ENCODE measurements around the gene WDR72.
"Not testable (repeated sequence)": the region's sequence is repeated elsewhere in the genome, so short reads cannot be mapped to it uniquely, and the experiment has no call there.

Gene WDR72

DNA sequence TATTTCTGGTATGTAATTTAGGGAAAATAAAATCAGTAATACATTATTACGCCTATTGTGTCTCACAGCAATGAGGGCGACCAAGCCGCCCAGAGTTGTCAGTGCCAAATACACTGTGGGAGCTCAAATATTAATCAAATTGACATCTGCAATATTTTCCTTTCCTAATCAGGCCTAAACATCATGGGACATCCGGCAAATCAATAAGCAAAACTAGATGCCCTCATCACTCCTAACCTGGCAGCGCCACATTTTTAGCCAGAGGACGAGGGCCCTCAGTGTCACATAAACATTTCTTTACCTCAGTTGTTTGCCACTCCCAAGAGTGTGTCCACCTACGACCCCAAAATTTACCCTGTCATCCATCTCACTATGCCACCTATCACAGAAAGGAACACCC, 64.1 kb downstream of the WDR72 start:
- DNase-seq: no peak

DNA sequence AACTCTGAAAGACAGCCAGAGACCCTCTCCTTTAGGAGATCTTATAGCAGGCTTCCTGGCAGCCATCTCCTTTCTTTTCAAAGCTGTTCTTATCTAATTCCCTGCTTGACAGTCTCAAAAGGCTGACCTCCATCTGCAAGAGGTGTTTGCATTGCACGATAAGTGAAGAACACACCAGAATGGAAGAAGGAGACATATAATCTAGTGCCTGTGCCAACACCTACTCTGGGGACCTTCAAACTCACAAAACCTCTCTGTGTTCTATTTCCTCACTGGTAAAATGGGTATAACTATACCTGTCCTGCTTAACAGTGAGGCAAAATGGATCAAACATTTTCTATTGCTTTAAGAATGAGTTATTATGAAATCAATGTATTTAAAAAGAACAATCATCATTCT, 65.0 kb downstream of the WDR72 start:
- no peak for DNase-seq

DNA sequence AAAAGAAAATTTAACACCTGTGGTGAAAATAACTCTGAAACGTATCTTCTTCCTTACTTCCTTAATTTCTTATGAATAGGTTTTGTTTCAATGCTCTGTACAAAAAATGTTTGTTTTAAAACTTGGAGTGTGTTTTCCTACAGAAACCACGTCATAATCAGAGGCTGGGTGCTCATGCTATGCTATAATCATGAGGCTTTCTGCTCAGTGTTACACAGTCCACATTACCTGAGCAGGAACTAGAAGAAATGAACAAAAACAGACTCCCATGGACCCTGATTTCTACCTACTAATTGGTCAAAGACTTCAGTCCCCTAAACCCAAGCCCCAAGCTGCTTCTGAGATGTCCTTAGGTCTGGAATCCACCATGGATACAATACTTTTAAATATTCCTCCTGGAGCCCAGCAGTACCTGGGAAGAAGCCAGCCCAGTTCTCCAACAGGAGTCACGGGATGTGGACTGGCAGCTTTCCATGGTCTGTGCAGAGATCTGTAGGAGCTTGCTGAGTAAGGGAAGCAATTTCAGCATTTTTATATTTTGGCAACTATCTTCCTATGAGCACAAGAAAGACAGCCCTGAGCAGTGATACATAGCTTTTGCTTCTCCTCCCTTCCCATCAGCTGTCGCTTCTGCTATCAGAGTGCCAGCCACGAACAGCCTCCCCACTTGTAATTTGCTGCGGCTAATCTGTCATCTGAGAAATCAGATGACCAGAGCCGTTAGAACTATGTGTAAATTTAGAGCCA, 65.6 kb downstream of the WDR72 start:
- no peak for DNase-seq

DNA sequence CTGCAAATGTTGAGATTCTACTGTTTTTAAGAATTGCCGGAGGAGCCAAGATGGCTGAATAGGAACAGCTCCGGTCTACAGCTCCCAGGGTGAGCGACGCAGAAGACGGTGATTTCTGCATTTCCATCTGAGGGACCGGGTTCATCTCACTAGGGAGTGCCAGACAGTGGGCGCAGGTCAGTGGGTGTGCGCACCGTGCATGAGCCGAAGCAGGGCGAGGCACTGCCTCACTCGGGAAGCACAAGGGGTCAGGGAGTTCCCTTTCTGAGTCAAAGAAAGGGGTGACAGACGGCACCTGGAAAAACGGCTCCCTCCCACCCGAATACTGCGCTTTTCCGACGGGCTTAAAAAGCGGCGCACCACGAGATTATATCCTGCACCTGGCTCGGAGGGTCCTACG, 75.3 kb downstream of the WDR72 start:
- not testable (repeated sequence) for DNase-seq

DNA sequence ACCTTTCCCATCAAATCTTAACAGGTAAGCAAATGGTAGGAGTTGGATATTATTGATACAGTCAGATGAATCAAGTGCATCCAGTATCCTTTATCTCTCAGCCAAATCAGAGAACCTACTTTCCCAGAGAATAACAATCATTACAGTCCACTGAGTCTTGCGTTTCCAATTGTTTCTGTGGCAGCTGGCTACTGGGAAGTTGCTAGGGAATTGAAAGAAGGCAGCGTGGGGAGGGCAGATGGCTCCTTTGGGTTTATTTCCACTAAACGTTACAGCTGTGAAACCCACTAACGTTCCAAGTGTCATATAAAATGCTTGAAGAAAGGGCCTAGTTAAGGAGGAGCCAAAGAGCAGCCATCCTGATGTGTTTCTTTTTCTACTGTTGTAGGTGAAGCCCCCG, 78.4 kb downstream of the WDR72 start:
- DNase-seq: no peak

DNA sequence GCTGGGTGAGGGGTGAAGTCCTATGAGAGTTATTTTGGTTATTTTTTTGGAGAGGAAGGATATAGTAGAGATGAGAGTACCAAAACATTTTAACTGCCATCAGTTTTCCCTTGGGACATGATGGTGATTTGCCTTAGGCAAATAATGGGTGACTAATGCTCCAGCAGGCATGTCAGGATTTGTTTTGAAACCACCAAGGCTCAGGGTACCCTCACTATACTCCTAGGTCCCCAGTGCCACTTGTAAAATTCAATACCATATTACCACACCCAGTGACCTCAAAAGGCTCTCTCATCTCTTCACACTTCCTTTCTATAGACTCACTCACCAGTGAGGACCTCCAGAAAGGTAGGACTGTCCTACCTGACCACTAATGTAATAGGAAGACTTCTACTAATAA, 83.6 kb downstream of the WDR72 start:
- no peak for DNase-seq

DNA sequence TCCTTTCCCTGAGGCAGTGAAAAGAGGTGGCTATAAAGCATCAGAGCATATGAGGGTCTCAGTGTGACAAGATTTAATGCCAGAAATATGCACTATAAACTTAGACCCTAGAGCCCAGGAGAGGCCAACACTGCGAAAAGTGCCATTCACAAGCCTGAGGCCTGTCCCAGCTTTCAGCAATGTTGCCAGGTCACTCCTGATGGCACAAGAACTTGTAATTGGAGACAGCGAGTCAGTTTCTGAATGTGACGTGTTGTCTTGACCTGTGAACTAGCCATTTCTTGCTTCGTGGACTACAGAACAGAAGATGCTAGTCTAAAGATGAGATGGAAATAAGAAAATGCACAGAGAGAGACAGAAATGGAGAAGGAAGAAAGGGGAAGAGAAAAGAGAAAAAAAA, 87.9 kb downstream of the WDR72 start:
- DNase-seq: no peak

DNA sequence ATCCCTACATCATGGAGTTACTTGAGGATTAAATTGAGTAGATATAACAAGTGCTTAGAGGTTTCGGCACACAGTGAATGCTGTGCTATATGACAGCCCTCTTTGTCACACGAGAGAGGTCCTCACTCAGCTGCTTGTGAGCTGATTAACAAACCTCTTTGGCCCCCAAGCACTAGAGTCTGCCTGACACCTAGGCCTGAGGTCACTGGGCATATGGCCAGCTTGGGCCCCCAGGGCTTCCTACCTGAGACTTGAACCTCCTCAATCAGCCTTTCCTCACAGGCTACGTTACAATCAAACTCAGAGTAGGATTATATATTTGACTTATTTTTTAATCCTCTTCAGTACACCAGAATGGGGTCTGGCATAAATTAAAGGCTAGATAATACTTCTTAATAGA, 88.8 kb downstream of the WDR72 start:
- DNase-seq: no peak

DNA sequence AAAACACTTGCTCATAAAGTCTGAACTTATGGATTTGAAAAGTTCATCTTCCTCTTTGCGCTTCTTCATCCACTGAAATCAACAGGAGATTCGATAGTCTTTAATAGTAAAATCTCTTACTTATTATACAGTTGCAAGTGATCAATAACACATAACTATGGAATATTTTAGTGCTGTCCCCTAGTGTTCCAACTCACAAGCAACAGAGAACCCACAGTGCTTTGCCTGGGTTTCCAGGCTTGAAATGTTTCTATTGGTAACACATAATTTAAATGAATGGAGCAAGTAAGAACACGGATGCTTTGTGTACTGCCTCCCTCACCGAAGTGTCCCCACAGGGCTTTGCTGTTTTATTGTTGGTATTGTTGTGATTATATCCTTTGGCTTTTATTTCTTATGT, 93.5 kb downstream of the WDR72 start:
- no peak for DNase-seq

DNA sequence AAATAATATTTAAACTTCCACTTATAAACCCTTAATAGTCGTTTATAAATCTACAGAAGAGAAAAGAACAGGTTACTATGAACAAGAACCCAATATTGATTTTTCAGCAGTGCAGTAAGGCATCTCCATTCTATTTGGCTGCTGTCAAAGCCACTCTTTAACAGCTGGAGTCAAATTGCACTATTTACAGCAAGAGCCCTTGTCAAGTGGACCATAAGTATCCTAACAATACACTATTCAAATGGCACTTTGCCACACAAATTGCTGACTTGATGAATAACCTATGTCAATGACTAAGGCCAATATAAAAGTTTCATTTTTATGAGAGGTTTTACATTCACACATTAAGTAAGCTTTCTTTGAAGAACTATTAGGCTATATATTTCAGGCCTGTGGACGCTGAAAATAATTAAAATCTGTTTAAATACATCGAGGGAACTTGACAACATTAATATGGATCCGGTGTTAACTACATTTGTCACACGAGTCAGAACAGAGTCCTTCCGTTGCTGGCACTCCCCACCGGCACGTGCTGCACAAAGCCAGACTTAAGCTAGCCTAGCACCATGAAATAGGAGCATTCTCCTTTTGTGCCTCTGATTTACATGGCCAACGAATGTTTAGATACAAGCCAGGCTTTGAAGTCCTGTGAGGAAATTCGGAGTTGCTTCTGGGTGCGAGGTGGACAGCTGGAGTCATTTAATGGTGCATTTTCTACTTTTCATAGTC, 100.5 kb downstream of the WDR72 start:
- DNase-seq: no peak

DNA sequence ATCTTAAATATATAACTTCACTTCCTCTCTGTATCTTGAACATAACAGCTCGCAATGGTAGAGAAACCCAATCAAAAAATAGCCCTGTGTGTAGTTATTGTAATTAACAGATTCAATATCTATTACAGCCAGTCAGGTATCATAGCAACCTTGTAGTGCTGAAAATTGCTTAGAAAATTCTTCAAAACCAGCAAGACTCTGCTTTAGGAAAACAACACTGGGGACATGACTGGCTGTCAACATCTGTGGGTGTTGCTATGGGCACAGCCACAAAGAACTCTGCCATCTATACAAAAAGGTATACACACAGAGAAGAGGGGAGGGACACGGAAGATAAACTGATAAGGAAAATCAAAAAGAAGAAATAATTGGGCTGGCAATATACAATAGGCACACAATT, 101.2 kb downstream of the WDR72 start:
- no peak for DNase-seq

DNA sequence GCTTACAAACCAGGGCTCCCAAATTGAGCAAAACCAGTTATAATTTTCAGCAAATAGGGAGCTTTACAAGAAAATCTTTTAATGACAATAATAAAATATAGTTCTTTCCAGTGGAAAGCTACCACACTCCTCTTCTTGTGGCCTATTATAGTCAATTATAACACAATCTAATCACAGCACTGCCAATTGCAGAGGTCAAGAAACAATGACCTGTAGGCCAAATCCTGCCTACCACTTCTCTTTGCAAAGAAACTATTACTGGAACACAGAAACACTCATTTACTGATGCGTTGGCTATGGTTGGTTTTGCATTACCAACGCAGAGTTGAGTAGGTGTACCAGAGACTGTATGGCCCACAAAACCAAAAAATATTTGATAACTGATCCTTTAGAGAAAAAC, 110.5 kb downstream of the WDR72 start:
- DNase-seq: no peak

DNA sequence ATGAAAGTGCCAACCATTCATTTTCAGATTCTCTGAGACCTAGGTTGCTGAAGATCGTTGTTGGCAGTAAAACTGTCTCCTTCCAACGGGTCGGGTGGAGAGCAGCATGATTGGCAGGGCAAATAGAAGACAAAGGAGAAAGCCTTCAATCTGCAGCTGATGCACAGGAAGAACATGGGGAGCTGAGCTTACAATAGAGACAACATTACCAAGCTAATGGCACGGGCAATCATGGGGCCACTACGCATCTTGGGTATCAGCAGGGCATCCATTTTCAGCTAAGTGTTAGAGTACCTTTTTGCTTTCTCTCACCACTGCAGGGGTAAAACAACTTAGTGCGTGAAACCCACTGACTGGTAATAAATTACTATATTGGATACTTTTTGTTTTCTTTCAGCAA, 114.8 kb downstream of the WDR72 start:
- DNase-seq: no peak

DNA sequence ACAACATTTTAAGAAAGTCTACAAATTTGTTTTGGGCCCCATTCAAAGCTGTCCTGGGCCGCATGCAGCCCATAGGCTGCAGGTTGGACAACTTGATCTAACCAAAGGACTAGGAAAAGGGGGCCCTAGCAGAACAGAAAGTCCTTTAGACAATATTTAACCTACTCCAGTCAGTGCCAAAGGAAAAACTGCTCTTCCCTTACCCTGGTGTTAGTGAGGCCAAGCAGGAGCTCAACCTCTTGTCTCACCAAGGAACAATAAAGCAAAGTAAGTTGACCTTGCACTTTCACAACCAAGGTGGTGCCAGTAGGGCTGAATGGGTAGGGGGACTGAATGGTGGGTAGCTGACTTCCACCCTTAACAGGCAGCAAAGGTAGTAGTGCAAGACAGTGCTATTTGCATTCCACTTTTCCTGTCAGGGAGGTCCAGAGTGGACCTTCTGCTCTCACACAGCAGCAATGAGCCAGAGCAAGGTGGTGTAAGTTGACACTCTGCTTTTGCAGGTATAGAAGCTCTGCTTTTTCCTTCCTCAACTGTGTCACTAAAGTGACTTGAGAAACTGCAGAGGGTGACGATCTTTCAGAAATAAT, 124.9 kb downstream of the WDR72 start:
- no peak for DNase-seq

DNA sequence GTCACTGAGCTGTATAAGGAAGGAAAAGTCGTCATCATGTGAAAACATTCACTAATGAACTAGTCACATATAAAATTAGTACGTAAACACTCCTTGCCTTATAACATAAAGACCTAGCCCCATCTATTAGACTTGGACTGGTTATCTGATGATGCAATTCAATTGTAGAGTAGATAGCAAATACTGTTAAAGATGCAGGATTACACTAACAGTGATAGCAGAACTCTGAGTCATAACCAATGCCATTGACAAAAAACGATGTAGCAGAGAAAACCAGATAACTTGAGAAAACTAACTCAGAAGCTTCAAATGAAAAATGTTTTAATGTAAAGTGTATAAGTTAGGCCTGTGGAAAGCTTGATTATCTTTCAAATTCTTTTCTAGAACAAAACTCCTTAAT, 132.2 kb downstream of the WDR72 start:
- no peak for DNase-seq

DNA sequence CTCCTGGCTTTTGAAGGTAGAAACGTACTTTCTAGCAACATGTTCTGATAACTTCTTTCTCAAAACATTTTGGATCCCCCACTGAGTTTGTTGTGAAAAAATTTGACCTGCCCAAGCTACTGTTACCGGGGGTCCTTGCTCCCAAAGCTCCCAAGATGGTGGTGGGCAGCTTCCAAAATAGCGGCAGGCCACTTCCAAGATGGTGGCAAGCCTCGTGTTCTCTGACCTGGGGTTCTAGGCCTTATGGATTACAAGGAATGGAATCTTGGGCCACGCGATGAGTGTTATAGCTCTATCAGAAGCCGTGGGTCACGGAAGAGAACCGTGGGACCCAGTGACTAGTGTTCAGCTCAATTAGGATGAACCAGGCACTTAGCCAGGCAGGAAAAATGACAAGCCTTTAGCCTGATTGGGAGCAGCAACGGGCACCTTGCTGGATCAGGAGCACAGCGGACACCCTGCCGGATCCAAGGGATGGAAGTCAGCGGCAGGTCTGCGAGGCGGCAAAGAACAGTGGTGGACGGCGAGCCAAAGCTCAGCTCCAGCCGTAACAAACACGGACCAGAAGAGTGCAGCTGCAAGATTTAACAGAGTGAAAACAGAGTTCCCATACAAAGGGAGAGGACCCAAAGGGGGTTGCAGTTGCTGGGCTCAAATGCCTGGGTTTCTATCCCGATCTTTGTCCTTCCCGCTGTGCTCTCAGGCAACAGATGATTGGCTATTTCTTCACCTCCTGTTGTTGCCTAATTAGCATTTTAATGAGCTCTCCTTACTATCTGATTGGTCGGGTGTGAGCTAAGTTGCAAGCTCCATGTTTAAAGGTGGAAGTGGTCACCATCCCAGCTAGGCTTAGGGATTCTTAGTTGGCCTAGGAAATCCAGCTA, 133.3 kb downstream of the WDR72 start:
- no peak for DNase-seq

DNA sequence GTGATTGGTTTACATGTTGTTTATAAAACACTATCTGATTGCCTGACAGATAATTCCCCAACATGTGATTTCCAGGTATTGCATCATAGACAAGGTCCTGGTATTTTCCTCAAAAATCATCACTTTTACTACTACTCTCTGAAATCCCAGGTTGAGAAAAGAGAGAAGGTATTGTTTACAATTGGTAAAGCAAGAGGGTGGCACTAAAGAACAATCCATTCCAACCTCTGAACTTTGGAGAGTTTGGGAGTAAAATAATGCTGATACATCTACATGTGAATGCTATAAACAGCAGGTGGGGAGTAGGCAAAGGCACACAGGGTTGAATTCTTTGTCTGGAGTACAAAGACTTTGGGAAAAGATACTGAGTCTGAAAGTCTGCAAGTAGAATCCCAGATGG, 134.2 kb downstream of the WDR72 start:
- DNase-seq: no peak

DNA sequence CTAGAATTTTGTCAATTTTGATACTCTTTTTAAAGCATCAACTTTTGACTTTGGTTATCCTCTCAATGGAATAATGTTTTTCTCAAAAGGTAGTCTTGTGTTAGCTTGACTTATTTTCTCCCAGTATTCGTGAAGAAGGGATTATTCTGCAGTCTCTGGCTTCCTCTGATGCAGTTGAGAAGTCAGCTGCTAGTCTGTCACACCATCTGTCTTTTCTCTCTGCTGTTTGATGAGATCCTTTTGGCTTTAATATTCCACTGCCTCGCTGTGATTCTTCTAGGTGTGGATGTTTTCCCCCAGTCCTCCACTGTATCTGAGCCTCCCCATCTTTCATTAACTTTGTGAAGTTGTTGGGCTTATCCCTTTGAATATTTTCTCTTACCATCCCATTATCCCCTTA, 141.0 kb downstream of the WDR72 start:
- DNase-seq: no peak

DNA sequence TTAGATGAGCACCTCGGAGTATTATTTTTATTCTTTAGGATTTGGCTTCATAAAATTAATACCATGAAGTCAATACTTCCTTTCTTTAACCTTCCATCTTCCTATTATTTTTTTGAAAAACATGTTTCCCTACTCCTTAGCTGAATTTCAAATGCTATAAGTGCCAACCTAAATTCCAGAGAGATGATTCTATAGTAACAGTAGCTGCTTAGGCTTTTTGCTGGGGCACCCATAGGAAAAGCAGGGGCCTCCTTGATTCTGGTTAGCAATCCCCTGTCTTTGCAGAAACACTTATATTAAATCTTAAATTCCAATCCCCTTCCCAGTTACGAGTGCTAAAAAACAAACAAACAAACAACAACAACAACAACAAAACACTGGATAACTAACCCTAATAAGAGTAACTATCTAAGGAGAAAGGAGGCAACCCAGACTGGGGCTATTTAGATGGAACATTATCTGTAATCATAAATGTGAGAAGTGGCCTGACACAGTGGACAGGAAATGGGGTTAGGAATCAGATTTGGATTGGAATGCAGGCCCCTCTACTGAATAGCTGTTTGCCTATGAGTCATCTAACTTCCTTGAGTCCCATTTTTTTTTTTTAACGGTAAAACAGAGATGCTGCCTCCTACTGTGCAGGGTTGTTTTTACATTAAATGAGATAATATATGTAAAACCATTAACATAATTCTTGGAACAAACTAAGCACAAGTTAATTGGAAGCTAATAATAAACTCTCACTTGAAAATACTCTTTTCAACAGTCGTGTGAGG, 148.1 kb downstream of the WDR72 start:
- no peak for DNase-seq

DNA sequence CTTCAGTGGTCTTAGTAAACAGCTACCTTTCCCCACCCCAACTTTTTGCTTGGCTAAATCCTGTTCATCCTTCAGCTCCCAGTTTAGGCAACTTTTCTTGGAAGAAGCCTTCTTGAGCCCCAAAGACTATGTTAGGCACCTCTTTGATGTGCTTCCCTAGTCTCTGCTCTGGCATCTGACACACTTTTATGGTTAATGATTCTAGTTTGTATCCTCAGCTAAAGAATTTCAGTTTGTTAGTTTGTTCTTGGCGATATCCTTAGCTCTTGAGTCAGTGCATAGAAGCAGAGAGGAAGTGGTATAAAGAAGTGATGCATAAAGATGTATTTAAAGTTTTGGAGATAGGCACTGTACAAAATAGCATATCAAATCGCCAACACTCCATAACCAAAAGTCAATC, 168.4 kb downstream of the WDR72 start:
- no peak for DNase-seq

DNA sequence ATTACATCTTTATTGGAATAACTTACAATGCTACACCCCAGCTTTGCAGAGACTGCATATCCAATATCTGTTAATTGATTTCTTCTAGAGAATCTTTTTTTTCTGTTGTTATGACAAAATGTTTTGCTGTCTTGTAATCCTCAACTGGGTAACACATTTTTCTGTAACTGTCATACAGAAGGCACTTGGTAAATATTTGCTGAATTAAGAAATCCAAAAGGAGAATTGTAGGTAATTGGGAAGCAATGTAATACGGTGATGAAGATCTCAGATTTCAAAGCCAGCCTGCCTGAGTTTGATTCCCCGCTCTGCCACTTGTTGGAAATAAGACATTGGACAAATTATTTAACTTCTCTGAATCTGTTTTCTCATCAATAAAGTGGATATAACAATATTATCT, 169.1 kb downstream of the WDR72 start:
- DNase-seq: no peak

DNA sequence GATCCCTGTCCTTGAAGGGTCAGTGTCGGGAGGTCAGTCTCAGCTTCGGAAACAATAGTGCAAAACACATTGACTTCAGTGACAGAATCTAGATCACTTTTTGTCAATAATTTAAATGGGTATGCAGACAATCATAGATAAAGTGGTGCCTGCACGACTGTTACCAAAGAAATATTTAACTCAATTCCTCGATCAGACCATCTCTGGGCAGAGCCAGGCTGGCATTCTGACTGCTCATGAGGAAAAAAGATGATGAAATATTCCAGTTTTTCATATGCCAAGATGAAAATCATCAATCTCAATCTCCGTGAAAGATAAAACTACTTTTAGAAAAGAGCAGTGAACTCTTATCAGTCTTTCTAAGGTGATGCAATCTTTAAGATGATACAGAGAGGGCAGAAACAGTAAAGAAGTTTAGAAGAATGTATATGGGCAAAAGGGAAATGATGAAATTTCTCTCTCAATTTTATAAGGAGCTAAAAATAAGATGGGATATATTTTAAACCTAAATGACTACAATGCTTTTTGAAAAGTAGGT, 169.9 kb downstream of the WDR72 start:
- no peak for DNase-seq
